OCI-LY7 (cell line): Measurements from ENCODE around the gene HEXB.

ENCODE experiments used
- EZH2phosphoT487 ChIP-seq: fragments of 200-600 bp; sonication (generic); IDR thresholded peaks from 2 replicates; pipeline ENCODE4 v1.6.1; 2018; ENCODE audit warnings: low read depth, borderline replicate concordance, mild to moderate bottlenecking, mixed run types, antibody characterized with exemption, low read length, moderate library complexity, mixed read lengths
- TF ChIP-seq, protein P1 (sequence below): fragments of 200-600 bp; sonication (generic); conservative IDR thresholded peaks from 2 replicates; pipeline ENCODE4 v1.5.1; 2014; ENCODE audit warnings: mild to moderate bottlenecking, antibody characterized with exemption, low read length, moderate library complexity, mixed read lengths

DNA sequence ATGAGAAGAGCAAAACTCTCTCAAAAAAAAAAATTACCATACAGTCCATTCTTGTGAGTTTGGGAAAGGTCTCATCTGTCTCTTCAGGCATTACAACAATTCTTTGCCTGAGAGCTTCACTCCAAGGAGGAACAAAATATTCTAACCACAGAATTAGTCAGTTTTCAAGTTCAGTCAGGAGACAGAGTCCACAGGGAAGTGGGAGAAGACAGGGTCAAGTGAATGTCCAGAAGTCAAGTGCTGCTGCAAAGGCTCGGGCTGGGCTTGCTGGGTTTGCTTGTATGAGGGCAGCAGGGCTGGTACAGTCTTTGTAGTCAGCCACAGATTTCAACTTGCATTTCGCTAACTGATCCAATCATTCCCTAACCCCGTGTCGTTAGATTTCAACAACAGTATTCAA lies 17.6 kb upstream of the HEXB start:
- TF ChIP-seq, protein P1, sequence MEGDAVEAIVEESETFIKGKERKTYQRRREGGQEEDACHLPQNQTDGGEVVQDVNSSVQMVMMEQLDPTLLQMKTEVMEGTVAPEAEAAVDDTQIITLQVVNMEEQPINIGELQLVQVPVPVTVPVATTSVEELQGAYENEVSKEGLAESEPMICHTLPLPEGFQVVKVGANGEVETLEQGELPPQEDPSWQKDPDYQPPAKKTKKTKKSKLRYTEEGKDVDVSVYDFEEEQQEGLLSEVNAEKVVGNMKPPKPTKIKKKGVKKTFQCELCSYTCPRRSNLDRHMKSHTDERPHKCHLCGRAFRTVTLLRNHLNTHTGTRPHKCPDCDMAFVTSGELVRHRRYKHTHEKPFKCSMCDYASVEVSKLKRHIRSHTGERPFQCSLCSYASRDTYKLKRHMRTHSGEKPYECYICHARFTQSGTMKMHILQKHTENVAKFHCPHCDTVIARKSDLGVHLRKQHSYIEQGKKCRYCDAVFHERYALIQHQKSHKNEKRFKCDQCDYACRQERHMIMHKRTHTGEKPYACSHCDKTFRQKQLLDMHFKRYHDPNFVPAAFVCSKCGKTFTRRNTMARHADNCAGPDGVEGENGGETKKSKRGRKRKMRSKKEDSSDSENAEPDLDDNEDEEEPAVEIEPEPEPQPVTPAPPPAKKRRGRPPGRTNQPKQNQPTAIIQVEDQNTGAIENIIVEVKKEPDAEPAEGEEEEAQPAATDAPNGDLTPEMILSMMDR = no peak
- TF ChIP-seq EZH2phosphoT487 = no peak
